ENCODE results near the gene OR1N2.
"Not testable (repeated sequence)": the region's sequence is repeated elsewhere in the genome, so short reads cannot be mapped to it uniquely, and the experiment has no call there.

OR1N2 gene, protein sequence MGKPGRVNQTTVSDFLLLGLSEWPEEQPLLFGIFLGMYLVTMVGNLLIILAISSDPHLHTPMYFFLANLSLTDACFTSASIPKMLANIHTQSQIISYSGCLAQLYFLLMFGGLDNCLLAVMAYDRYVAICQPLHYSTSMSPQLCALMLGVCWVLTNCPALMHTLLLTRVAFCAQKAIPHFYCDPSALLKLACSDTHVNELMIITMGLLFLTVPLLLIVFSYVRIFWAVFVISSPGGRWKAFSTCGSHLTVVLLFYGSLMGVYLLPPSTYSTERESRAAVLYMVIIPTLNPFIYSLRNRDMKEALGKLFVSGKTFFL

GRCh38 chr9:122552812-122553211 is at the start of gene OR1N2:
OR1N2 (plus strand) TSS chr9:122553112; CDS start chr9:122553212, 100 bp downstream.
- DNase-seq = no peak

DNA sequence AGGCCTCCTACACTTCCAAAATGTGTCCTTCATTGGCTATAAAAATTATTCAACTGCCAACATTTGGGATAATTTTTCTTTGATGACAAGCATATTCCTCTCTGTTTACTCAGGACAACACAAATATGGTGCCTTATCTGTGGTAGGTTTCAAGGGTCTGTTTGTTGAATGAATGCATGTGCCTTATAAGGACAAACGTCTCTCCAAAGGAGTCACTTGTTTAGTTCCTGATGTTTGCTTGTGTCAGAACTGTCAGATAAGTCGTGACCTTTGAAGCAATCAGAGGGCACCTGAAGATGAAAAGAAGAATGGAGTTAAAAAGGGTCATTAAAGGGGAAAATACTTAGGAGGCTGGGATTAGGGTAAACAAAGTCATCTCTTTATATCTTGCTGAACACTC is 45.9 kb upstream of the OR1N2 start:
- DNase-seq = no peak

DNA sequence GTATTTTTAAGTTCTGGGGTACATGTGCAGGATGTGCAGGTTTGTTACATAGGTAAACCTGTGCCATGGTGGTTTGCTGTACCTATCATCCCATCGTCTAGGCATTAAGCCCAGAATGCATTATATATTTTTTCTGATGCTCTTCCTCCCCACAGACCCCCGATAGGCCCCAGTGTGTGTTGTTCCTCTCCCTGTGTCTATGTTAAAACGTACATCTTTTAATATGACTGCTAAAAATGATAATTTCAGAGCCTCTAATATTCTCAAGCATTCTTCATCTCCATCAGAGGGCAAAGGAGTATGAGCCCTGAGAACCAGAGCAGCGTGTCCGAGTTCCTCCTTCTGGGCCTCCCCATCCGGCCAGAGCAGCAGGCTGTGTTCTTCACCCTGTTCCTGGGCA is 42.4 kb upstream of the OR1N2 start, which contains the start of gene OR1J2:
OR1J2 (plus strand) TSS at position 301 of the 400 bp plus-strand sequence; CDS start at position 301, 0 bp downstream.
- no peak for DNase-seq

GRCh38 chr9:122518226-122518625 is 34.7 kb upstream of the OR1N2 start:
- no peak for DNase-seq

DNA sequence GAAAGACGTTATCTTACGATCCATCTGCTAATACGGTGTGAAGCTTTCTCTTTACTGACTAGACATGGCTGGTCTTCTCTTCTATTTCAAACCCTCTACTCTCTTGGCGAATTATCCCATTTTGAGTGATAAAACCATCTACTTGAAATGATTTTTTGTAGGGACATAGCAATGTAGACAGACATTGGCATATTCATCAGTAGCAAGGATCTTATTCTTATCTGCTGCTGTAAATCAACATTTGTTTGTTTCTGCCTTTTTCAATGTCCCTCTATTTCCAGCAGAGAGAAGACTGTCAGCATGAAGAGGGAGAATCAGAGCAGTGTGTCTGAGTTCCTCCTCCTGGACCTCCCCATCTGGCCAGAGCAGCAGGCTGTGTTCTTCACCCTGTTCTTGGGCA is 34.1 kb upstream of the OR1N2 start, which contains the start of gene OR1J4:
OR1J4 (plus strand) TSS at position 301 of the 400 bp plus-strand sequence; CDS start at position 301, 0 bp downstream.
- no peak for DNase-seq

DNA sequence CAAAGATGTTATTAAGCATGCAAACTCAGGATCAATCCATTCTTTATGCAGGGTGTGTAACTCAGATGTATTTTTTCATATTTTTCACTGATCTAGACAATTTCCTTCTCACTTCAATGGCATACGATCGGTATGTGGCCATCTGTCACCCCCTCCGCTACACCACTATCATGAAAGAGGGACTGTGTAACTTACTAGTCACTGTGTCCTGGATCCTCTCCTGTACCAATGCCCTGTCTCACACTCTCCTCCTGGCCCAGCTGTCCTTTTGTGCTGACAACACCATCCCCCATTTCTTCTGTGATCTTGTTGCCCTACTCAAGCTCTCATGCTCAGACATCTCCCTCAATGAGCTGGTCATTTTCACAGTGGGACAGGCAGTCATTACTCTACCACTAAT is 33.5 kb upstream of the OR1N2 start:
- no peak for DNase-seq

DNA sequence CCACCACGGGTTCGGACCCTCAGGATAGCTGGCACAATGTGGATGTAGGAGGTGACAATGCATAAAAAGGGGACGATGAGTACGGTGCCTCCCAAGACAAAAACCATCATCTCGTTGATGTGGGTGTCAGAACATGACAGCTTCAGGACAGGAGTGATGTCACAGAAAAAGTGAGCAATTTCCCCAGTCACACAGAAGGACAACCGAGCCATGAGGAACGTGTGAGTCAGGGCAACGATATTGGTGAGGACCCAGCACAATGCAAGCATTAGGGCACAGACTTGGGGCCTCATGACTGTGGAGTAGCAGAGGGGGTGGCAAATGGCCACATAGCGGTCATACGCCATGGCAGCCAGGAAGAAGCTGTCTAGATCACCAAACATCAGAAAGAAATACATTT is 26.3 kb upstream of the OR1N2 start:
- no peak for DNase-seq

DNA sequence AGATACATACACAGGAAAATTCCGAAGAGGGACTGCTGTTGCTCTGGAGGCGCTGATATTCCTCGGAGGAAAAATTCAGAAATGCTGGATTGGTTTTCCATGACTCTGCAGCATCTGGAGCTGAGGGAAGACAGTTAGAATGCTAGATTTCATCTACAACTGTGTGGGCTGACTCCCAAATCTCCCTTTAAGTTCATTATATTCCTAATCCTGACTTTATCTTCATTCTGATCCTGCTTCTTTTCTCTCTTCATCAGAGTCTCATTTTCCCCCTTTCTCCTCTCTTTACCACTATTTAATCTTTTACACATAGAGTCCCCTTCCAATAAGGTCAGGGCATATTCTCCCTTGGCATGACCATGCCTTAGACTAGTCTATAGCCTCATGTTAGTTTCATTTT is 25.7 kb upstream of the OR1N2 start, which contains the start of gene OR1N1:
OR1N1 (minus strand) TSS at position 101 of the 400 bp plus-strand sequence; CDS start at position 101, 0 bp downstream.
- no peak for DNase-seq

DNA sequence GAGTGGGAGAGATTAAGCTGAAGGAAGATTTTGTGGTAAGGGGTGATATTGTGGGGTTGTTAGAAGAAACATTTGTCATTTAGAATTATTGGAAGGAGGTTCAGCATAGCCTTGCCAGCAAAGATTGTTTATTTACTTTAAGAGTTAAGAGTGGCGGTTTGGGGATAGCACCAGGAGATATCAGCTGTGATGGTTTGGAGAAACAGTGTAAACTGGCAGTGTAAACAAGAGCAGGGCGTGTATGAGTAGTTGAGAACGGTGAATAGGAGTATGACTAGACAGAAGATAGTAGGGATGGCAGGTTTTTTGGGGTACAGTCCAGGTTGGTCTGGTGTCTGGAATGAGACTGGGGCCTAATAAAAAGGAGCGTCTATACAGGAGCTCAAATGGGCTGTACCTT is 21.8 kb upstream of the OR1N2 start:
- DNase-seq = not testable (repeated sequence)

- no peak for DNase-seq
These were observed 16.8 kb upstream of the OR1N2 start for GRCh38 chr9:122536134-122536533.

GRCh38 chr9:122537066-122537465 is 15.8 kb upstream of the OR1N2 start:
- DNase-seq = not testable (repeated sequence)

DNA sequence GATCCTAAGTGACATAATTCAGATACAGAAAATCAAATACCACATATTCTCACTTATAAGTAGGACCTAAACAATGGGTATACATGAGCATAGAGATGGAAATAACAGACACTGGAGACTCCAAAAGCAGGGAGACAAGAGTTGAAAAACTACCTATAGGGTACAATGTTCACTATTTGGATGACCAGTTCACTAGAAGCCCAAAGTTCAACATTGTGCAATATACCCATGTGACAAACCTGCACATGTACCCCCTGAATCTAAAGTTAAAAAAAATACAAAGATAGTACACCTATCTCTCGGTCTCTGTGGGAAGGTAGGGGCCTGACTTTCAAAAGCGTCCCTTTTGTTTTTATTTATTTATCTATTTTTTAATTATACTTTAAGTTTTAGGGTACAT is 14.2 kb upstream of the OR1N2 start:
- no peak for DNase-seq

DNA sequence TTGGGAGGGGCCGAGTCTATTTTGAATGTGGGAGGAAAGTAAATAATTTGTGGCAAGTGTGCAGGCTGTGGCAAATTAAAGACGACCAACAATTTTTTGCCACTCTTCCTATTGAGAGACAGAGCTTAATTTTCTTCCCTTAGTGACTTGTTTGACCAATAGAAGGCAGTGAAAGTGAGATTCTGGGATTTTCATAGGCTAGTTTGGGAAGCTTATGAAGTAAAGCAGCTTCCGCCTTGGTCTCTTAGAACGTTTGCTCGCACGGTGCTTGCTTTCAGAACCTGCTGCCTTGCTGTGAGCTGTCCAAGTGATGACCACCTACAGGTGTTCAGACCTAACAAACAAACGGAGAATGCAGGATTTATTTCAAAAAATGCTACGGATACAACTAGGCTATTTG is 6.7 kb upstream of the OR1N2 start:
- no peak for DNase-seq

DNA sequence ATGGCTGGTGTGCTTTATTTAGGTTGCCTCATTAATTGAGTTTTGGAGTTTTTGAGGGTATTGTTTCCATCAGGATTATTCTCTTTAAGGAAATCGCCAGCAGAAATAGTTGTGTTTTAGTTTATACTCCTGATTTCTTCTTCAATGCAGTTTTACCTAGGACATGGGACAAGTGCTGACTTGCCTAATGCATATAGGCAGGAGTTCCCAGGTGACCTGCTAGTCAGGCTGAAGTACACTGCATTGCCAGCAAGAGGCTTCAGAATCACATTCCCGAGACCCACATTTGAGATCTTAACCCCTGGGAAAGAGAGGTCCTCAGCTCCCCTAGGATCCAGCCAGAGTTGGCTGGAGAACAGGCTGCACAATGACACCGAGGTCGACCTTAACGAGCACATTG is 1.5 kb upstream of the OR1N2 start:
- DNase-seq = no peak

DNA sequence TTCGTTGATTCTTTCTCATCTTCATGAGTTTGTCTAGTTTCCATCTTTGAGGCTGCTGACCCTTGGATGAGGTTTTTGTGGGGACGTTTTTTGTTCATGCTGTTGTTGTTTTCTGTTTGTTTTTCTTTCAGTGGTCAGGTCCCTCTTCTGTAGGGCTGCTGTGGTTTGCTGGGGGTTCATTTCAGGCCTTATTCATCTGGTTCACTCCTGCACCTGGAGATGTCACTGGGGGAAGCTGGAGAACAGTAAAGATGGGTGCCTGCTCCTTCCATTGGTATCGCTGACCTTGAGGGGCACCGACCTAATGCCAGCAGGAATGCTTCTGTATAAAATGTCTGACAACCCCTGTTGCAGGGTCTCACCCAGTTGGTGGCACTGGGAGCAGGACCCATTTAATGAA is 8.5 kb downstream of the OR1N2 start:
- no peak for DNase-seq

DNA sequence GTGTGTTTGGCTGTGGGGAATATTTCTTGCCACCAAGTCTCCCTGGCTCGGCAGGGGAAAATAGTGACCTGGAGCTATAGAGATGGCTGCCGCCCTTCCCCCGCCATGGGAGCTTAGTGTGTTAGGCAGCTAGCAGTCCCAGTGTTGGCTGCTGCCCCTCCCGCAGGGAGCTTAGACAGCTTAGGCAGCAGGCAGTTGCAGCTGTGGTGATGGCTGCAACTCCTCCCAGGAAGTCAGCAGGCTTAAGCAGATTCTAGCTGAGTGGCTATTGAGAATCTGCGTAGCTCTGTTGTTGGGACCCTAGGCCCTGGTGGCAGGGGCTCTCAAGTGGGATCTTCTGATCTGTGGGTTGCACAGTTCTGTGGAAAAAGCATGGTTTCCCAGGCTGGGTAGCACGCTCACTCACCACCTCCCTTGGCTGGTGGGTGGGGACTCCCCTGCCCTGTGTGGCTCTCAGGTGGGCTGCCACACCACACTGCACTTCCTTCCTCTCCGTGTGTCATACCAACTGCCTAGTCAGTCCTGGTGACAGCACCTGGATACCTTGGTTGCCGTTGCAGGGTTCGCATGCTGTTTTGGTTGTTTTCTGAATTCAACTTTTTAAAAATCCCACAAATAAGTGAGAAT is 9.3 kb downstream of the OR1N2 start:
- DNase-seq = no peak

- DNase-seq = no peak
These were observed 15.0 kb downstream of the OR1N2 start for GRCh38 chr9:122567901-122568300.

DNA sequence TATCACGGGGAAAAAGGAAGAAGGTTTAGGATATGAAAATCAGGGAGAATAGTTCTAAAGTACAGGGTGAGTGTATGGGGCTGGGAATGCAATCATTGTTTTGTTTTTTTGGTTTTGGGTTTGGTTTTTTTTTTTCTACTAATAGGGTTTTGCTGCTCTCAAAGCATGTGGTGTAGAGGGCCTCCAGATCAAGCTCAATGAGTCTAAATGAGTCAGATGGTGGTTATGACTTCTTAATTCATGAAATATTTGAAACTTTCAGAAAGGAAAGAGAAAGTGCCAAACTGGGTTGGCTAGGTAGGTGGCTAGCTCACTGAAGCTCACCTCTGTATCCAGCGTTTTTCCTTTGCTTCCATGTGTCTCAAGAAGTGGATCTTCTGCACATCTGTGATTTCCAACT is 19.5 kb downstream of the OR1N2 start:
- DNase-seq = no peak

DNA sequence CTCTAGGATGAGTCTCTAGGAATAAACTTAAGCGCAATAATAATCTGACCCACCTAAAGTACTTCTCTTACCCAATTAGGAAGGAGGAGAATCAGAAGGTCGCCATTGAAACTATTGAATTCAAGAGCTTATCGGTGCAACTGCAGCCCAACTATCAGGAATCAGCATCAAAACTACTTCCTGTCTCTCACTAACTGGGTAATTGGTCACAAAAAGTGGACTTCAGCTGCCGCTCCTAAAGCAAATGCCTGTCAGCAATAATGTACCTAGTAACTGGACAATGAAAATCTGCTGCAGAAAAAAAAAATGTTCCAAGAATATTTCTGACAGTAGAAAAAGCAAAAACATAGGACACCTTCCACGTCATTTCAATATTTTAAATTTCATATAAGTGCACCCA is 27.0 kb downstream of the OR1N2 start:
- DNase-seq = no peak

- DNase-seq = no peak
These were observed 27.4 kb downstream of the OR1N2 start for GRCh38 chr9:122580360-122580759.

DNA sequence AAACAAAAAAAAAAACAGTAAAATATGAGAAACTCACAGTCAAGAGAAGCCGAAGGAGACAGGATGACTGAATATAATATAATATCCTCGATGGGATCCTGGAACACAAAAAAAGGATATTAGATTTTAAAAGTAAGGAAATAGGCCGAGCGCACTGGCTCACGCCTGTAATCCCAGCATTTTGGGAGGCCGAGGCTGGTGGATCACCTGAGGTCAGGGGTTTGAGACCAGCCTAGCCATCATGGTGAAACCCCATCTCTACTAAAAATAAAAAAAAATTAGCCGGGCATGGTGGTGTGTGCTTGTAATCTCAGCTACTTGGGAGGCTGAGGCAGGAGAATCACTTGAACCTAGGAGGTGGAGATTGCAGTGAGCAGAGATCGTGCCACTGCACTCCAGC is 30.4 kb downstream of the OR1N2 start, which contains the start of gene OR1L8:
OR1L8 (minus strand) TSS at position 101 of the 400 bp plus-strand sequence. CDS start 14,907 bp downstream, outside the sequence.
- DNase-seq = not testable (repeated sequence)
